Stimulated activated CD8-positive, alpha-beta memory T cell treated with anti-CD3 and anti-CD28 coated beads, Interleukin-12 subunit alpha, Interleukin-12 subunit beta, amount 100 ng/mL, for 24 hours (primary cell): ENCODE data around the gene SH2D2A.
"Not testable (repeated sequence)": the region's sequence is repeated elsewhere in the genome, so short reads cannot be mapped to it uniquely, and the experiment has no call there.

Source experiments
- DNase-seq: peaks from one replicate; pipeline ENCODE4 v3.0.0-alpha.2; 2020; ENCODE audit errors: extremely low read depth

The SH2D2A gene

GRCh38 chr1:156768610-156769295 lies 47.9 kb downstream of the SH2D2A start:
- DNase-seq, result no peak

DNA sequence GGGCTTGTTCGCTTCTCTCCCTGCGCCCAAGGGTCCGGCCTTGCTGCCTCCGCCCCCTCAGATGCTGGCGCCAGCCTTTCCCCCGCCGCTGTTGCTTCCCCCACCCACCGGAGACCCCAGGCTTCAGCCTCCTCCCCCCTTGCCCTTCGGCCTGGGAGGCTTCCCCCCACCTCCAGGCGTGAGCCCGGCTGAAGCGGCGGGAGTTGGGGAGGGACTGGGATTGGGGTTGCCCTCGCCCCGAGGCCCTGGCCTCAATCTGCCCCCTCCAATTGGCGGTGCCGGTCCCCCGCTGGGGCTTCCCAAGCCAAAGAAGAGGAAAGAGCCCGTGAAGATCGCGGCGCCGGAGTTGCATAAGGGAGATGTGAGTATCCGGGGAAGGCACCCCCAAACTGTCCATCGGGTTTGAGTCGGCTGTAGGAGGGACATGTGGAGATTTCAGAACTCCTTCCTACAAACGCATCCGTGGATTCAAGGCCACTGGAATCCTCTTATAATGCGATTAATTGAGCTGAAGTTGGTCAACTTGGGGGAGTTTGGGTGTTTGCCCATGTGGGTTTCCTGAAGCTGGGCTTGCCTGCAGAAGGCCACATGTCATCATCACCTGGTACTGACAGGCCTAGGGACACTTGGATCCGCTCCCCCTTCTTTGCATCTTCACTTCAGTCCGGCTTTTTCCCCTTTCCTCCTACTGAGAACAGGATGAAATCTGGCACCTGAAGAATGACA lies 48.6 kb downstream of the SH2D2A start:
- no peak for DNase-seq

DNA sequence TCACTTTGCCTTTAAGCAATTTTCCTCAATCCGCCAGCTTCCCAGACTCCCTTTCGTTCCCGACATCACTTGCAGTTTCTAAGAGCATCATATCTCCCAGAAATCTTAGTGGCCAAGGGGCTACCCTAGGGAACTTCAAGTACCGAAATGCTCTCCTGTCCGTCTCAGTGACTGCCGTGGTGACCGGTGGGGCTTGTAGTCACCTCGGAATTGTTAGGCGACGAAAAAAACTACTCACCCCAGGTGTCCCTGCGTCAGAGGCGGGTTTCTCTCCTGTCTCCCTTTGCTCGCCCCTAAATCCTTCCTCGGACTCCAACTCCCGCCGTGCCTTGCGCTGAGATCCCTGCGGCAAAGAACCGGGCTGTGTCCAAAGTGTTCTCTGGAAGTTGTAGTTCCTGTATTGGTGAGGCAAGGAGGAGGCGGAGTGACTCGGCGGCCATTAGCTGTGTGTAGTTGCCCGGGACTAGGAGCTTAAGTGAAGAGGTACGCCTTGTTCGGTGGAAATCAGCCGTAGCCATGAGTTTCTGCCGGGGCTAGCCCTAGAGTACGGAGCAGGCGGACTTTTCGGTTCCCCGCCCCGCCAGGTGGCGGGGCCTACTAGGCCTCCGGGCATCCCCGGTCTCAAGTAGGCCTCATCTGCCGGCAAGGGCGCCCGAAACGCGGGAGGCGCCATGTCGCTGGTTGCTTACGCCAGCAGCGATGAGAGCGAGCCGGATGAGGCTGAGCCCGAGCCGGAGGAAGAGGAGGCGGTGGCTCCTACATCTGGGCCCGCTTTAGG lies 49.4 kb downstream of the SH2D2A start, which contains the start of gene PRCC:
TSS of gene PRCC (plus strand) at position 435 of the 778 bp plus-strand sequence. CDS start at position 672, 237 bp downstream.
- DNase-seq, result peak; percentile 92

GRCh38 chr1:156766298-156767100 lies 50.1 kb downstream of the SH2D2A start:
- DNase-seq, result no peak

DNA sequence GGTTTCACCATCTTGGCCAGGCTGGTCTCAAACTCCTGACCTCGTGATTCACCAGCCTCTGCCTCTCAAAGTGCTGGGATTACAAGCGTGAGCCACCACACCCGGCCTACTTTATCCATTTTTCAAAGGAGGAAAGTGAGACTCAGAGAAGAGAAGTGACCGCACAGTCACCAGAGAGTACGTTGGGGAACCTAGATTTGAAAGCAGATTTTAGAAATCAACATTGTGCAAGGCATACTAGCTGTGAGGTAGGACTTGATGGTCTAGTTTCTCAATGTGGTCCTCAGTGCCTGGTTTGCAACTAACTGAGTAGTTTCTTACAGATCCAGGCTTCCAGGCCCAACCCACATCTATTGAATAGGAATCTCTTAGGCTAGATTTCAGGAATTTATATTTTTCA lies 51.0 kb downstream of the SH2D2A start:
- DNase-seq, result no peak

DNA sequence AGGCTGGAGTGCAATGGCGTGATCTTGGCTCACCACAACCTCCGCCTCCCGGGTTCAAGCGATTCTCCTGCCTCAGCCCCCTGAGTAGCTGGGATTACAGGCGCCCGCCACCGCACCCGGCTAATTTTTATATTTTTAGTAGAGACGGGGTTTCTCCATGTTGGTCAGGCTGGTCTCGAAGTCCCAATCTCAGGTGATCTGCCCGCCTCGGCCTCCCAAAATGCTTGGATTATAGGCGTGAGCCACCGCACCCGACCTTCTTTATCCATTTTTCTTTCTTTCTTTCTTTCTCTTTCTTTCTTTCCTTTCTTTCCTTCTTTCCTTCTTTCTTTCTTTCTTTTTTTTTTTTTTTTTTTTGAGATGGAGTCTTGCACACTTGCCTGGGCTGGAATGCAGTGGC lies 51.5 kb downstream of the SH2D2A start:
- DNase-seq, result not testable (repeated sequence)

GRCh38 chr1:156760796-156761104 lies 55.9 kb downstream of the SH2D2A start:
- no peak for DNase-seq

DNA sequence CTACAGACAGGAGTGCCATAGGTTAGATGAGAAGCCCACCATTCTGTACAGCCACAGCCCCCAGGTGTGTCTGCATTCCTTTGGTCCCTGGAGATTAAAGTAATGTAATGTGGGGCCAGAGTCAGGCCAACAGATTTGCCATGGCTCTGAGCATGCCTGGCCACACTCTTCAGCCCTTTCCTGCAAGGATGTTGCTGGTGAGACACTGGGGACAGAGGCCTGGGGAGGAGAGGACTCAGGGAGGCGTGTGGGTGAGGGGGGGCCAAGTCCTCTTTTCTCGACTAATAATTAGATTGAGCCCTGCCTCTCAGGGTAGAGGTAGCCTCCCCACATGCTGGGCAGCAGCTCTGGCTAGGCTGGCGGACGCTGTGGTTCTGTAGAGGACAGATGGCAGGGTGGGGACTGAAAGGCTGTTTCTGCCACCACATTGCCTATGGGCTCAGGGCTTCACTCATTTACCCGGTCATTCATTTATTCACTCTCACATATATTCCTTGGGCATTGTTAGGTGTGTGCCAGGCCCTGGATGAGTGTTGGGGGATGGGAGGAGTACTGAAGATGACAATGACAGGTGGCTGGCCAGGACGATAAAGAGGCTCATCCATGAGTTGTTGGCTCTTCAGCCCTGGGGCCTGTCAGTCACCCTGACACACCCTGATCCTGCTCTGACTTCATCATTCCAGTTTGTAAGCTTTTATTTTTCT lies 56.4 kb downstream of the SH2D2A start:
- no peak for DNase-seq

- DNase-seq, result not testable (repeated sequence)
These were observed 58.9 kb downstream of the SH2D2A start for GRCh38 chr1:156757572-156758253.

DNA sequence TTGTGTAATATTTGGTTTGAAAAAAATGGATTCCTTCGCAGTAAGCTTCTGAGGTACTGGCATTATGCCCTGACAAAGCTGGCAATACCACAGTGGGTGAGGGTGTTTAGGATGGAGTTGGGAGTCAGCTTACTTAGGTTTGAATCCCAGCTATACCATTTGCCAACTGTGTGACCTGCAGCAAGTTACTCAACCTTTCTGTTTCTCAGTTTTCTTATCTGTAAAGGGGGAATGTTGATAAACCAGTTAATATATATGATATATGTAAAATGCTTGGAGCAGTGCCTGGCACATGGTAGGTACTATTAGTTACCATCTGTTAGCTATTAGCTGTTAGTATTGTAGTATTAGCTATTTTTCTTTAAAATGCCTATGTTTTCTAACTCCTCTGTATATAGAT lies 60.3 kb downstream of the SH2D2A start:
- no peak for DNase-seq
